Measurements from ENCODE around the gene DGKG.

The DGKG gene

GRCh38 chr3:186133980-186134379 lies 228.1 kb downstream of the DGKG start:
- no peak for DNase-seq (ENCODE audit: low read depth in 1 of 2, low spot score in 1 of 2)
- Histone ChIP-seq H3K27ac (replicated peaks) (no peak overlapping the region), H3K27me3 (ENCODE audit: insufficient read depth, poor library complexity, severe bottlenecking) (no peaks in the 10 kb centered on the region), H3K4me3 (replicated peaks; ENCODE audit: insufficient read depth, low read length) (no peak overlapping the region)
- TF ChIP-seq POLR2AphosphoS5 (IDR thresholded peaks at IDR 0.05; ENCODE audit: low read depth): no peak
- TF ChIP-seq SPI1 (IDR thresholded peaks at IDR 0.05; ENCODE audit: borderline replicate concordance, low read depth): no peak
- TF ChIP-seq CTCF (IDR thresholded peaks at IDR 0.05; ENCODE audit: insufficient read depth, low read length): no peak
- TF ChIP-seq REST (IDR thresholded peaks at IDR 0.05; ENCODE audit: insufficient replicate concordance, low read depth): no peak
- no peak for TF ChIP-seq GABPA (IDR thresholded peaks at IDR 0.05; ENCODE audit: low read depth)

GRCh38 chr3:186132487-186132886 lies 229.5 kb downstream of the DGKG start:
- Histone ChIP-seq H3K27me3 (ENCODE audit: insufficient read depth, poor library complexity, severe bottlenecking) (no peaks in the 10 kb centered on the region), H3K4me3 (replicated peaks; ENCODE audit: insufficient read depth, low read length) (no peak overlapping the region), H3K27ac (replicated peaks) (no peak overlapping the region)
- no peak for DNase-seq (ENCODE audit: low read depth in 1 of 2, low spot score in 1 of 2)
- TF ChIP-seq REST (IDR thresholded peaks at IDR 0.05; ENCODE audit: insufficient replicate concordance, low read depth) (no peak), POLR2AphosphoS5 (IDR thresholded peaks at IDR 0.05; ENCODE audit: low read depth) (no peak), CTCF (IDR thresholded peaks at IDR 0.05; ENCODE audit: insufficient read depth, low read length) (no peak), SPI1 (IDR thresholded peaks at IDR 0.05; ENCODE audit: borderline replicate concordance, low read depth) (no peak), GABPA (IDR thresholded peaks at IDR 0.05; ENCODE audit: low read depth) (no peak)

GRCh38 chr3:186129206-186129605 lies 232.8 kb downstream of the DGKG start:
- H3K27ac ChIP-seq (replicated peaks): no peak overlapping the region
- DNase-seq (ENCODE audit: low read depth in 1 of 2, low spot score in 1 of 2): no peak
- no peak for TF ChIP-seq REST (IDR thresholded peaks at IDR 0.05; ENCODE audit: insufficient replicate concordance, low read depth)
- no peak for TF ChIP-seq GABPA (IDR thresholded peaks at IDR 0.05; ENCODE audit: low read depth)
- no peak for TF ChIP-seq SPI1 (IDR thresholded peaks at IDR 0.05; ENCODE audit: borderline replicate concordance, low read depth)
- TF ChIP-seq POLR2AphosphoS5 (IDR thresholded peaks at IDR 0.05; ENCODE audit: low read depth): no peak
- no peak for TF ChIP-seq CTCF (IDR thresholded peaks at IDR 0.05; ENCODE audit: insufficient read depth, low read length)
- no peak overlapping the region for H3K4me3 ChIP-seq (replicated peaks; ENCODE audit: insufficient read depth, low read length)
- no peaks in the 10 kb centered on the region for H3K27me3 ChIP-seq (ENCODE audit: insufficient read depth, poor library complexity, severe bottlenecking)

Data from HL-60 (cell line).